H4 (cell line): ENCODE data around the gene NEK11. TPM values are rescaled to one million over a fixed set of nuclear protein-coding genes. Genes with fewer than 3 reads are reported as not detected.

Experiments used
- total RNA-seq: library from RNA; depleted of rRNA; stranded (reverse); fragments of >200 nt; shearing (Covaris generic); gene quantifications from 2 replicates; pipeline ENCODE4 v1.2.3, GENCODE V29; 2014; rRNA removed

The NEK11 gene
- total RNA-seq, 1 experiment from 2014 or later: 3.0 TPM

Other genes starting within 250 kb of the NEK11 start
- gene ATP2C1, start 132.8 kb upstream of the NEK11 start, total RNA-seq: 81.8 and 113 TPM in 2 replicates
- 6.8 and 9.1 TPM in 2 replicates for gene ASTE1, start 52 bp upstream of the NEK11 start, total RNA-seq